GM19467 (cell line): ENCODE results near the gene BEGAIN.

Experiments used
- ATAC-seq: cut with Tn5 transposase; IDR thresholded peaks from one replicate; pipeline ENCODE4 v1.9.1; 2021; ENCODE audit warnings: mild to moderate bottlenecking, moderate library complexity; ENCODE audit not compliant: unreplicated experiment

The BEGAIN gene

DNA sequence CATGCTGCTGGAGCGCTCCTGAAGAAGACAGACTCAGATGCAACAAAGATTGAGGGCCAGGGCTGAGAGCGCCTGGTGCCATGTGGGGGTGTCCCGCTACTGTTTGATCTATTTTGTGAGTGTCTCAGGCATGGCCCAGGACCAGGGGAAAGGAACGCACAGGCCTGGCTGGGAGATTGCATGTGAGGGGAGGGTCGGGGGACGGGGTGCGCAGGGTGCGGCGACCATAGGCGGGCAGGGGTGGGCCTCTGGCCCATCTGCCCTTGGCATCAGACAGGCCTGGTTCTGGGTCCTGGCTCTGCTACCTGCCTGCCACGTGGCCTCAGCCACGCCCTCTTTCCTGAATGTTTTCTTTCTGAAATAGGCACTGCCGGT, 47.5 kb downstream of the BEGAIN start:
- ATAC-seq: no peak

DNA sequence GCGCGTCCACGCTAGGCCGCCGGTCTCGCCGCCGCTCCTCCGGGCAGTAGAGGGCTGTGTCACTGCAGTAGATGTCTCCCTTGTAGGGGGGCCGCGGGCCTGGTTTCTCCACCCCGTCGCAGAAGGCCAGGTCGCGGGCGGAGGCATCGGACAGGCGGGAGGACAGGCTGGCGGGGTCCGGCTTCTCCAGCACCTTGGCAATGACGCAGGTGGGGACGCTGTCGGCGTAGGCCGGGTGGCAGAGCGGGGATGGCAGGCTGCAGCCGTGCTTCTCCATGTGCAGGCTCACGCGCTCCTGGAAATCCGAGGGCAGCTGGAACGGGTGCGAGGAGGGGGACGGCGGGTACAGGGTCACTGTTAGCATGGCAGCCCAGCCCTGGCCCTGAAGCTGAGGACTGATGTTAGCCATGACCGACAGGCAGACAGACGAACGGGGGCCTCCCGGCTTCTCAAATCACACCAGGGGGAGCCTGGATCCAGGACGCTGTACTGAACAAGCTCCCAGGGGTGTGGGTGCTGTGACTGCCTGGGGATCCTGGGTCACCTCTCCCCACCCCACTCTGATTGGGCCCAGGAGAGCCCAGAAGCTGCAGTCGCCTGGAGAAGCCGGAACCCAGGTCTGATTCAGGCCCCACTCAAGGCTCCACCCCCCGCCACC, 48.1 kb downstream of the BEGAIN start:
- ATAC-seq: no peak

DNA sequence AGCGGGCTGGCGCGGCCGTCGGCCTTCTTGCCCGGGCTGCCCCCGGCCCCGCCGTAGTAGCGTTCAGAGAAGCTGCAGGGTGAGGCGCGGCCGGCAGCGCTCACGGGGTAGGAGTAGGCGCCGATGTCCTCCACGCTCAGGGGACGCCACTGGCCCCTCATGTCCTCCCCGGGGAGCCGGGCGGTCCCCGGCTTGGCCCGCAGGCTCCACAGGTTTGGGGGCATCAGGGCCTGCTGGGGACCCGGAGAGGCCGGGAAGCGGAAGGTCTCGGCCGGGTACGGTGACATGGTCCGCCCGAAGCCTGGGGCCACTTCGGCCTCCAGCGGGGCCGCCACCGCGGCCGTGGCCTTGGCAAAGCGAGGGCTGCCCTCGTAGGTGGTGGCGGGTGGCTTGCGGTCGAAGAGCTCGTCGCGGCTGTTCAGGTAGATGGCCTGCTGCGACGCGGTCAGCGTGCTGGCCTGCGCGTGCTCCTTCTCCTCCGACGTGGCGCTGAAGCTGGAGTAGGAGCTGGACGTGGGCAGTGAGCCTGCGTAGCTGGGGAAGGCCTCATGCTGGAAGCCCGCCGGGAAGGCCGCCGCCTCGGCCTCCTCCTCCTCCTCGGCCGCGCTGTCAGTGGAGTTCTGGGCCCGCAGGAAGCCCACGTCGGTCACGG, 48.7 kb downstream of the BEGAIN start:
- ATAC-seq: no peak

DNA sequence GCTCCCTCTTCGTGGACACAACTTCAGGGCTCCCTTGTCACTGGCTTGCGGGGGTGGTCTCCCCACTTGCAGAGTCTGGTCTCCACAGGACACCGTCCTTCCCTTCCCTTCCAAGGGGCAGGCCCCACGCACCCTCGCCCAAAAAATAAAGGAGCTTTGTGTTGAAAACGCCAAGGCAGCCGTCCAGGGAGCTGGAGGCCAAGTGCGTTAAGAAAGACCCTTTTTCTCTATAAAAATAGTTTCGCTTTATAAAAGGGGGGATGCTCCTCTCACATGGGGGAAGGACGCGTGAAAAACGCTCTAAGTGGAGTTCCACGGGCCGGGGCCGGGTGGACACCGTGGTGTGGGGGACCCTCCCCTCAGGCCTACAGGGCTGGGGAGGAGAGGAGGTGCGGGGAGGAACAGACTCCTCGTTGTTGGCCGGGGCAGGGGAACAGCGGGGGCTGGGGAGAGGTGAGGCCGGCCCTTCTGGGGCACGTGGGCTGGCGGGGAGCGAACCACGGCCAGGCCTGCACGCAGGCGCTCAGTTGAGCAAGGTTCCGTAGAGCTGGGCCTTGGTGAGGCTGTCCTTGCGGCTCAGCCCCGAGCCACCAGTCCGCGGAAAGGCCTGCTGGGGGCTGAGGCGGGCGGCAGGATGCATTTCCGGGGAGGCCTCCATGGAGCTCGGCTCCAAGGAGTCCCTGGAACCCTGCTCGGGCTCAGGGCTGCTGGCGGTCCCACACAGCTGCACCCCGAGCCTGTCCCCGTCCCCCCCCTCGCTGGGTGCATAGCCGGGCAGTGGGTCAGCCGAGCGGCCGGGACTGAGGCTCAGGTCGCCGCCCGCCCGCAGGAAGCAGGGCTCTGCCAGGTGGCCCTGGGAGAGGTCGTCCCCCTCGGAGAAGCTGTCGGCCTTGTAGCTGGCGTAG, 49.5 kb downstream of the BEGAIN start:
- ATAC-seq: no peak

GRCh38 chr14:100536721-100537445, 50.3 kb downstream of the BEGAIN start:
- ATAC-seq: no peak

DNA sequence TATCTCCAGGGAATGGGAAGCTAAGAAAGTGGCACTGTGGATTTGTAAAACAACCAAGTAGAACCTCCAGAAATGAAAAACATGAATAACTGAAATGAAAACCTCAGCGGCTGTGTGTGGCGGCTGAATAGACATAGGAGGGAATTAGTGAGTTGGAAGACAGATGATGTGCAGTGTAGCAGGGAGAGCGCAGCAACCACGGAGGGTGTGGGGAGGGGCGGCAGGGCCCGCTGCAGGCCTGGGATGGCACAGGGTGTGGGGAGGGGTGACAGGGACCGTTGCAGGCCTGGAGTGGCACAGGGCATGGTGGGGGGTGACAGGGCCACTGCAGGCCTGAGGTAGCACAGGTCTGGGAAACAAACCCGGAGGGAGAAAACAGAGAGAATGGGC, 51.1 kb downstream of the BEGAIN start:
- ATAC-seq: no peak

GRCh38 chr14:100535287-100536120, 51.7 kb downstream of the BEGAIN start:
- ATAC-seq: no peak

- ATAC-seq: no peak
These were observed 52.5 kb downstream of the BEGAIN start for GRCh38 chr14:100534528-100535286.

DNA sequence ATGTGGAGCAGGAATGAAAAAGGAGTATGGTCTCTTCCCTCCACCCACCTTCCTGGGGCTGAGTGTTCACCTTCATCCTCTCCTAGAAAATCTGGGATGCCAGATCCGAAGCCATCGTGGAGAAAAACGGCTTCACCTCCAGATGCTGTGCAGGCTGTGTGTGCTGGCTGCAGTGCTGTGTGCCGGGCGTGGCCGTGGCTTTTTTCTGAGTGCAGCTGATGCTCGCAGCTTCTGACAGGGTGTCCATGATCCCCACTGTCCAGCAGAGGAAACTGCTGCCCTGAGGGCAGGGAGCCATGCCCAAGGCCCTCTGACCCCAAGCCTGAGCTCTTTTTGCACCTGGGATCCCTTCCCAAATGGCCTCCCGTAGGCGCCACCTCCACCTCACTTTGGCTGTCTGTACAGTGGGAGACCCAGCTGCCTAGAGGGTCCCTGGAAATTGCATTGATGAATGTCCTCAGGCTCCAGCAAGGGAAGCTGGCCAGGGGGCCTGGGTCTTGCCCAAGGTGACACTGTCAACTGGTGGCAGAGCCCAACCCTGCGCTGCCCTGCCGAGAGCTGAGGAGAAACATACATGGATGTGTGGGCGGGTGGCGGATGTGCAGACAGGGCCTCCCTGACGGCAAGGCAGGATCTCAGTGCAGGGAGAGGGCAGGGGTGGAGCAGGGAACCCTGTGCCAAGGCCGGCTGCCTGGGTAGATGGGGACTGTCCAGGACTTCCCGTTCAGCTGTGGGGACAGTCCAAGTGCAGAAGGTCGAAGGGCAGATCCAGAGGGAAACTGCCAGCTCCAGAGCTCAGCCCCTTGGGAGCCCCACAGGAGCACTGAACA, 53.3 kb downstream of the BEGAIN start:
- ATAC-seq: no peak

DNA sequence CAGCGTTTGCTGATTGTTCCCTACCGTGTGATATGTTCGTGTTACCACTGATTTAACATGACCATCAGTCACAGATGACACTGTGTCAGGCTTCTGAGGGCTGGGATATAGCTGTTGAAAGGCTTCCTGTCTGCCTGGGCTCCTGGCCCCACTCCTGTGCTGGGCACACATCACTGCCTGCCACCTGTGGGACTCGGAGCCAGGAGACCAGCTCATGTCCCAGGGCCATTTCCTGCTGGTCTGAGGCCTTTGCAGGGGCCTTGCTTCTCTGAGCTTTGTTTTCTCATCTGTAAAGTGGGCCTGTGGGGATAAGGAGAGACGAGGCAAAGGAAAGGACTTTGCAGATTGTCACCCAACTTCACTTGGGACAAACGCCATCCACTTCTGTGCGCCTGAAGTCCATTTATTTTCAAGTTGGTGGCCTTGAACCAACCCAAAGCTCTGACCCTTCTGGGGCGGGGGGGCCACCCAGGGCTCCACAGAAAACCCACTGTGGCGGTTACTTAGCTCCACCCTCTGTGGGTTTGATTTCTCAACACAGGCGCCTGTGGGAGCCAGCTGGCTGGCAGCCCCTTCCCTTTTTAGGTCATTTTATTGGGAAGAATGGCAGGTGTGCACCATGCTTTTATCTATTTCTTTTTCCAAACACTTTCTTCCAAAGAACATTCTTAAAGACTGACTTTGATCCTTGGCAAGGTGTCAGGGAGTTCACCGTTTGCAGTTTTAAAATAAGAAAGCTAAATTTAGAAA, 54.1 kb downstream of the BEGAIN start:
- ATAC-seq: no peak

- ATAC-seq: no peak
These were observed 54.9 kb downstream of the BEGAIN start for GRCh38 chr14:100532154-100532861.

DNA sequence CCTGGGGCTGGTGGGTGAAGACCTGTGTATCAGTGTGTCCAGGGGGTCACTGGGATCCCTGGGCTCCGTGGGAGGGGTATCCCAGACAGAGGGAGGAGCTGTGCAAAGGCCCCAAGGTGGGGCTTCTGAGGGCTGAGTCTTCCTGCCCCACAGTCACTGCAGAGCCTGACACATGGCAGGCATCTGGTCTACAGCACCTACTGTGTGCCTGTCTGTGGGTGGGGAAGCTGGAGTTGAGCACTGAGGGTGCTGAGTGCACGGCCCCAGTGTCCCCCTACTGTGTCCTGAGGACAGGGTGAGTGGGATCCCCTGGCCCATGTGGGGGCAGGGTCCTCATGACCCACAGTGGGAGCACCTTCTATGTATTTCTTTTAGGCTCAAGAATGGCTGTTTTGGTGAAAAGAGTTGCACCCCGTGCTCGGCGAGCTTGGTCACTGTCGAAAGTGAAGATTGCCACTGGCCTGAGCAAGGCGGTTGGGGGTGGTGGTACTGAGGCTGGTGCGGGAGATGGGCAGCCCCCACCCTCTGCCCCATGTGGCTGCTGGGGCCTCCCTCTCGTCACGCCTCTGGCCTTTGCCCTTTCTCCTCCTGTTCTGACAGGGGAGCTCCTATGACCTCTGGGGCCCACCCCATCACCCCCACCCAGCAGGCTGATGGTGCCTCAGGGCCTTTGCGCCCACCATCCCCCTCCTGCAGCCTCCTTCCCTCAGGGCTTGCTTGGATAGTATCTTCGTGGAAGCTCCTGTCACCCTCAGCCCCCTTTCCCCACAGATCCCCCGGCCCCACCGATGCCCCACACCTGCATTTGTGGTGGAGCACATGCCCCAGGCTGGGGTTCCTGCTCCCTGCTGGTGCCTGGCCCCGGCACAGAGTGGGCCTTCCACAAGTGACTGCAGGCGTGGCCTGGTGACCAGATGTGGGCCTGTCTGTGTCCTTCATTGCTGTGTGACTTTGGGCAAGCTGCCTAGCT, 55.8 kb downstream of the BEGAIN start:
- ATAC-seq: no peak

- no peak for ATAC-seq
These were observed 56.7 kb downstream of the BEGAIN start for GRCh38 chr14:100530270-100531072.

DNA sequence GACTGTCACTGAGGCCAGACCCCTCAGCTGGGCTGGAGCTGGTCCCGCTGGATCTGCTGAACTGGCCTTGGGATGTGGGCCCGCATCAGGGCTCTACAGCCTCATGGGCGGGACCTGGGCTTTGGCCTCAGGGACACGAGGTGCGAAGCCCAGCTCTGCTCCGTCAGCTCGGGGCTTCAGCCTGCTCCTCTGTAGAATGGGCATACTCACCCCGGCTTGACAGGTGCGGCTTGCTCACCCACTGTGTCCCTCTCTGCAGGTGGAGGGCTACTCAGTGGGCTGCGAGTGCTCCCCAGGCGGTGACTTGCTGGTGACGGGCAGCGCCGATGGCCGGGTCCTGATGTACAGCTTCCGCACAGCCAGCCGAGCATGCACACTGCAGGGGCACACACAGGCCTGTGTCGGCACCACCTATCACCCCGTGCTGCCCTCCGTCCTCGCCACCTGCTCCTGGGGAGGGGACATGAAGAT, 57.6 kb downstream of the BEGAIN start:
- ATAC-seq: no peak

DNA sequence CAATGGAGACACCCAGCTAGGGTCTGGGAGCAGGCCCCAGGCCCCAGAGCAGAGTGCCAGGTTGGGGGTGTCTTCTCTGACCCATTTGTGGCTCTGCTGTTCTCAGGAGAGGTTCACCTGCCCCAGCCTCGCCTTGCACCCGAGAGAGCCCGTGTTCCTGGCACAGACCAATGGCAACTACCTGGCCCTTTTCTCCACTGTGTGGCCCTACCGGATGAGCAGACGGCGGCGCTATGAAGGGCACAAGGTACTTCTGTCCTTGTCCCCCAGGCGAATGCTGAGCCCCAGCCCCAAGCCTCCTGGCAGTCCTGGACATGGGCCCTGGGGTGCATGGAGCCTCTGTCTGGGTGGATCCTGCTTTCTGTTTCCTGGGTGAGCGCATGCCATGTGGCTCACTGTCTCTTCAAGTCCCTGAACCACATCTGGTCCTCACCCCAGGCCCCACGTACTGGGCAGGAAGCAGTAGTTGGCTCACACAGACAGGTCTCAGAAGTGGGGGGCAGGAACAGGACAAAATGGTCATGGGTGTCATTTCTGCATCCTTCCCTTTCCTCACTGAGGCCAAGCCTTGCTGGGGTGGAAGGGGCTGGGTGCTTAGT, 58.2 kb downstream of the BEGAIN start:
- no peak for ATAC-seq
